GDM1 (cell line): ENCODE results near the gene ISL2.

Source experiments
- DNase-seq: peaks from one replicate; lab custom pipeline; 2025; lab: John Stamatoyannopoulos, UW

Gene ISL2

DNA sequence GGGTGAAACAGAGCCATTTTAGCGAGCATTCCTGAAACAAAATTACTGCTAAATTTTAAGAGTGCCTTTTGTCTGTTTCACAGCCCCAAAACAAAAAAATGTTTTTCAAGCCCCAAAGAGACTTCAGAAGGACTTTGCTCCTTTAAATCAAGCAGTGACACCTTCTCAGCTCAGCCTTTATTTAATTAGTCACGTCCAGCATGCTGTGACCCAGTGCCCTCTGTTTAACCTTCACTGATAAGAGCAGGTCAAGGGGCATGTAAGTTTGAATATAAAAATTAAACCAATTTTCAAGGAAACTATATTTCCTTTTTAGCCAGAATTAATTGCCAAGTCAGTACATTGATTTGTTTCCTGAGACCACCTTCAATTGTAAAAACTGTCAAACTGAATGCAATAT, 40.6 kb downstream of the ISL2 start:
- no peak for DNase-seq

DNA sequence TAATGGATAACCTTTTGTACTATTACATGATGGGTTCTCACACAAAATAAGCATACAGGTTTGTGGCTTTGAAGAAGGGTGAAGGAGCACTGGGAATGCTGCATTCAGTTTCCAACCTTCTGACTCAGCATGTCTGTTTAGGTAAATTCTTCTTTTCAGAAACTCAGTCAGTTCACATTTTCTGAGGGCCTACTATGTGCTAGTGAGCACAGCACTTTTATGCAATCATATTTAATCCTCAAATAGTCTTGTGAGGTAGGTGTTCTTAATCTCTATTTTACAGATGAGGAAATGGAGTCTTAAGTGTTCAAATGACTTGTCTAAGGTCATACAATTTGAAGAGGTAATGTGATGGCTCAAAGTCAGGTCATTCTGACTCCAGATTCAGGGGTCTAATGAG, 41.2 kb downstream of the ISL2 start:
- no peak for DNase-seq

DNA sequence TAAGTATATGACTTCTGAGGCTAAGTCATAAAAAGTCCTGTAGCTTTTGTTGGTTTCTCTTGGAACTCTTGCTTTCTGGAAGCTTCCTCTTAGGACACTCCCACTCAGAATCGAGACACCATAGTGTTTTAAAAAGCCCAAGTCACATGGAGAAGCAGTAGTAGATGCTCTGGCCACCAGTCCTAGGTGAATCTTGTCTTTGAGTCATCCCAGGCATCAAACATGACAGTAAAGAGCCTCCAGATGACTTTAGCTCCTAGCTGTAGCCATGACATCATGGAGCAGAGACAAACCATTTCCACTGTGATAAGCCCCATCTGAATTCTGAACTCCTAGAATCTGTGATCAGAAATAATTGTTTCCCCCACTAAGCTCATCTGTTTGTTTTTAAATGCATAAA, 42.1 kb downstream of the ISL2 start:
- DNase-seq: no peak

DNA sequence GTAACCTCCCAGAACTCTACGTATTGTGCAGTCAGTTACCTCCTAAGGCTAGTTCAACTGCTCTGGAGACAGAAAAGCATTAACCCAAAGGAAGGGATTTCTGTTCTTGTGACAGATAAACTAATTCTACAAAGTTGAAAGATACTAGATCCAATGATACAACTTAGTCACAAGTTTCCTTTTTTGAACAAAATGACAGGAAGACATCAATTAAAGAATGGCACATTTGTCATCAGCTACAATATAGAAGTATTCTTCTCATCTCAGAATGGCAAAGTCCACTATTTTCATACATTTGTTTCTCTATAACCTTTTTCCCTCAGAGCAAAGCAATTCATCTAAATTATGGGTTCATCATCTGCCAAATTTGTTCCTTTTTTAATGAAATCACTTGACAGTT, 43.7 kb downstream of the ISL2 start:
- no peak for DNase-seq

DNA sequence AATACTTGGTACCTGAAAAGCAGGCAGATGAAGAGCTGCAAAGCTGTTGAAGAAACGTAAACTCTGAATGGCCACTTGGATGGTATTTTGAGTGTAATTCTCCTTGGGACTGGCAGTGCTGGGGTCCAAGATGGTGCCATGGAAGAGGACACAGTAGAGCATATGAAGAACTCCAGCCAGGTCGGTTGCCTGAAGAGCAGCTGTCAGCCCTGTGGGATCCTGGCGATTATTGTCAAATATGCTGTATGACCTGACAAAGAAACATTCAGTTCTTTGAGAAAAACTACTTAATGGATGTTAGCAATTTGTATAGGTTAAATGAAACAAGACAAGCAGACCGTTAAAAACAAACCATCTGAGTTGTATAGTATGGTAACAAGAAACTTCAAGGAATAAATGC, 44.8 kb downstream of the ISL2 start:
- DNase-seq: no peak

DNA sequence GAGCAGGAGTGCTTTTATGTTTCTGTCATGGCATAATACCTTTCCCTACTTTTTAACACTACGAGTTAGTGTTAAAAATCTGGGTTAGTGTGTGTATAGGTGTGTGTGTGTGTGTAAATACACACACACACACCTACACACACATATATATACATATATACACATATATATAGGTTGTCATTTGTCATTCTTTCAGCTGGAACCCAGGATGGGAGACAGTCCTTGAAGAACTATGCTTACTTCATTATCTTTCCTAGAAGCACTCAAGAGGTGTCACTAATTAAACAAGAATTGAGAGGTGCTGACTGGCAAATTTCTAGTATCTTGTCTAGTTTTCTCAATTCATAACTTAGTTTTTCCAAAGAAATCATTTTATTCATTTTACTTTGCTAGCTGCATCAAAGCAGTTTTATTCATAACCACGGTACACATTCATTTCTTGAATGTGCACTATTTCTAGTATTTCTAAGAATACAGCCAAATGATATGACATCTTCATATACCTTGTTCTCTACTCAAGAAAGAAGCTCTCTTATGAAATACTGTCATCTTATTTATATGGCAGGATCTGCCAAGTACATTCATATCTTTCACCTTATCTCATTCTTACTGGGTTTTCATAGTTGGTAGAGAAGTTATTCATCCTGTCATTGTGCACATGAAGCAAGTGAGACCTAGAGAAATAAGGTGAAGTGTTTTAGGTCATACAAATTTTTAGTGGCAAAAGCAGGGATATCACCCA, 46.6 kb downstream of the ISL2 start:
- no peak for DNase-seq

DNA sequence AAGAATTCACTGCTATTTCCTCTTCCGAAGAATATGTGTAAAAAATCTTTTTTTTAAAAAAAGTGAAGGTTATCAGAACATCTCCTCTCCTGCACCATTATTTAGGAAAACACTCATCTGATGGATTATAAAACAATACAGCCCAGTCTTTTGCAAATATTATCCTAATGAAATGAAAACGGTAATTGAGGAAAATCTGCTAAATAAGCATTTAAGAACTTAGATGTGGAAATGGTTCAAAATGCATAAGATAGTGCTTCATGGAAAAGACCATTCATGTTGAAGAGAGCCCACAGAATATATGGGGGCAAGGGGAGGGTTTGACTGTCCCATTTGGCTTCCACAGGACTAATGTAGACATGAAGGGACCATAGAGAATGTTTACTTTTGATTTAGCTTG, 47.8 kb downstream of the ISL2 start:
- no peak for DNase-seq

DNA sequence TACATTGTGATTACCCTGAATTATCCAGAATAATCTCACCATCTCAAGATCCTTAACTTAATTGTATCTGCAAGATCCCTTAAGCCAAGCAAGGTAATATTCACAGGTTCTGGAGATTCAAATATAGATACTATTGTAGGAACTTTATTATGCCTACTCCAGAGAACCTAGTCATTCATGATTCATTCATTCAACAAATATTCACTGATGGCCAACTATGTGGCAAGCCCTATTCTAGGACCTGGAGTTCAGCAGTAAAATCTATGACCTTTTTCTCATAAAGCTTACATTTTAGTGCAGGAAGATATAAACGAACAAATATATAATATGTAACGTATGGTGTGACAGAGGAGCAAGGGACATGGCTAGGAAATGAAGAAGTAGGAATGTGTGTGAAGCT, 49.6 kb downstream of the ISL2 start:
- no peak for DNase-seq

DNA sequence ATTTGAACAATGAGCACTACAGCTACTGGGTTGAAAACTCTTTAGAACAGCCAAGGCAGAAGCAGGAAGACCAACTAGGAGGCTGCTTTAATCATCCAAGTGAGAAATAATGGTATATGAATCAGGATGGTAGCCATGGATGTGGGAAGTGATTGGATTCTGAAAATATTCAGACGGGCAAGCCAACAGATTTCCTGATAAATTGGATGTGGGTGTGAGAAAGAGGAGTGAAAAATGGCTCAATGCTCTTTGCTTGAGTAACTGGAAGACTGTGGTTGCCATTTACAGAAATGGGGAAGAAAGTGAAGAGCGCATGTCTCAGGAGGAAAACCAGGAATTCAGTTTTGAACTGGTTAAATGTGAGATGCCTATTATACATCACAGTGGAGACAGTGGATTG, 50.4 kb downstream of the ISL2 start:
- no peak for DNase-seq

DNA sequence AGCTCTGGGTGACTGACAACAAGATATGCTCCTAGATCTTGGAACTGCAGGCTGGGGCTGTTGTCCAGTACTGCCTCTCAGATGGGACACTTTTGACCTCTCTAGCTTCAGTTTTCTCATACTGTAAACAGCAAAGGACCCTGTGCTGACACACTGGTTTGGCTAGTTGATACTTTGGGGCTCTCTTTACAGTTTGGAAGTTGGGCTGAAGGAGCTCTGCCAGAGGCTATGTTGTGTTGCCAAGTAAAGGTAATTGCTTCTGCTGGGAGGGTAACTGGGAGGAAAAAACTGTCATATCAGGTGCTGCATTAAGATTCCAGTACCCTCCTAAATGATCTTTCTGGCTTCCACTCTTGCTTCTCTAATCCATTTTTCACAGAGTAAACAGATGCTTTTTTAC, 54.0 kb downstream of the ISL2 start:
- DNase-seq: no peak

DNA sequence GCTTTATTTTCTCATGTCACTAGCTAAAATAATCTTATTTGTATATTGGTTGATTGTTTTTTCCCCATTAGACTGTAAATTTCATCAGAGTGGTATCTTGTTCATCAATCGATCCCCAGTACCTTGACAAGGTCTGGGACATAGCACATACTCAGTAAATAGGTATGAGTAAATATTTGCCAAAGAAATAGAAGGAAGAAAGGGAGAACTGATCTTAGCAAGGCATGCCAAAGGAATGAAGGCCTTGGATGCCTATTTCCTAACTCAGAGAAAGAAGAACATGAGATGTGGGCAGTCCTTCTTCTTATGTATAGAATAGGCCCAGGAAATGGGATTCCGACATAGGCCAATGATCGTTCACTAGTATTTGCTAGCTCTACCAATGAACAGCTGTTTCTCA, 54.7 kb downstream of the ISL2 start:
- no peak for DNase-seq

DNA sequence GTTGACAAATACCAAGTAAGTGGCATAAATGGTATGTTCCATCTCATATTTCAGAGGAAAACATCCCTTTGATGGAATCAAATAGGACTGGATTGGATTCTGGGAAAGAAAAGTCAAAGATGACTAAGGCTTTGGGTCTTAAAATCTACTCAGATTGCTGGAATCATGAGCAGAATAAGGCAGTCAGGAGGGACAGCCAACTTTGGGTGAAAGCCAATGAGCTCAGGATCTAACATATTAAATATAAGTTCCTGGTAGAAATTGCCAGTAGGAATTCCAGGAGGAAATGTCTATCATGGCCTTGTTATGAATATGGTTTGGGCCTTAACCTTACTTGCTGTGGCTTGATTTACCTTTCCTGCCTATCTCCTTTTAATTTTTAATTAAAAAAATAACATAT, 55.3 kb downstream of the ISL2 start:
- DNase-seq: no peak
